Choroid plexus epithelial cell (primary cell): ENCODE results near the gene CDYL2.

ENCODE experiments used
- DNase-seq: peaks from one replicate; pipeline ENCODE4 v3.0.0-alpha.2; 2010; ENCODE audit warnings: low read depth
- H3K4me3 ChIP-seq: 2 replicates; pipeline ENCODE4 v1.5.1; 2011; ENCODE audit warnings: low read depth, mild to moderate bottlenecking, control low read depth, low read length, moderate library complexity
- TF ChIP-seq, protein P1 (sequence below): conservative IDR thresholded peaks from 2 replicates; pipeline ENCODE4 v1.5.1; 2011; ENCODE audit warnings: low read depth, mild to moderate bottlenecking, control low read depth, inconsistent platforms, low read length, moderate library complexity

Gene CDYL2

DNA sequence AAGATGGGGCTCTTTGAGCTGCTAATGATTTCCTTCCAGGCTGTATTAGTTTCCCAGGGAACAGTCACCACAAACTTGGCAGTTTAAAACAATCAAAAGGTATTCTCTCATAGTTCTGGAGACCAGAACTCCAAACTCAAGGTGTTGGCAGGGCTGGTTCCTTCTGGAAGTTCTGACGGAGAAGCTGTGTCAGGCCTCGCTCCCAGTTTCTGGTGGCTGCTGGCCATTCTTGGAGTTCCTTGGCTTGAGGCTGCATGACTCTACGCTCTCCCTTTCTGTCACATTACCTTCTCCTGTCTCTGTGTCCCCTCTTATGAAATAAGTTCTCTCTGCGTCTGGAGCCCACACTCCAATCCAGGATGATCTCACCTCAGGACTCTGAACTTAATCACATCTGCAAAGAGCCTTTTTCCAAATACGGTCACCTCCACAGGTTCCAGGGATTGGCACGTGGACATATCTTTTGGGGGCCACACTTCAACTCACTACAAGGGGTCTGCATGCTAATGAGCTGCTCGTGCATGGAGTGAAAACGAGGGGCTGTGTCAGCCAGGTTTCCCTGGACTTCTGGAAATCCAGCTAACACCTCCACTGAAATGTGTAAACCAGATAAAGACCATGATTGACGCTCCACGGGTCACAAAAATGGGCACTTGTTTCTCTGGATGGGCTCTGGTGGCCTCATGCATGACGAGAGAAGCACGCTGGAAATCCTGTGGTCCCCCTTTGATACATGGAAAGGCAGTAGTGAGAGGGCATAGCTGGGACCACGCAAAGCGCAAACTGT lies 185.3 kb downstream of the CDYL2 start:
- TF ChIP-seq, protein P1, sequence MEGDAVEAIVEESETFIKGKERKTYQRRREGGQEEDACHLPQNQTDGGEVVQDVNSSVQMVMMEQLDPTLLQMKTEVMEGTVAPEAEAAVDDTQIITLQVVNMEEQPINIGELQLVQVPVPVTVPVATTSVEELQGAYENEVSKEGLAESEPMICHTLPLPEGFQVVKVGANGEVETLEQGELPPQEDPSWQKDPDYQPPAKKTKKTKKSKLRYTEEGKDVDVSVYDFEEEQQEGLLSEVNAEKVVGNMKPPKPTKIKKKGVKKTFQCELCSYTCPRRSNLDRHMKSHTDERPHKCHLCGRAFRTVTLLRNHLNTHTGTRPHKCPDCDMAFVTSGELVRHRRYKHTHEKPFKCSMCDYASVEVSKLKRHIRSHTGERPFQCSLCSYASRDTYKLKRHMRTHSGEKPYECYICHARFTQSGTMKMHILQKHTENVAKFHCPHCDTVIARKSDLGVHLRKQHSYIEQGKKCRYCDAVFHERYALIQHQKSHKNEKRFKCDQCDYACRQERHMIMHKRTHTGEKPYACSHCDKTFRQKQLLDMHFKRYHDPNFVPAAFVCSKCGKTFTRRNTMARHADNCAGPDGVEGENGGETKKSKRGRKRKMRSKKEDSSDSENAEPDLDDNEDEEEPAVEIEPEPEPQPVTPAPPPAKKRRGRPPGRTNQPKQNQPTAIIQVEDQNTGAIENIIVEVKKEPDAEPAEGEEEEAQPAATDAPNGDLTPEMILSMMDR, result no peak
- H3K4me3 ChIP-seq, result no peak overlapping the region
- DNase-seq, result no peak

DNA sequence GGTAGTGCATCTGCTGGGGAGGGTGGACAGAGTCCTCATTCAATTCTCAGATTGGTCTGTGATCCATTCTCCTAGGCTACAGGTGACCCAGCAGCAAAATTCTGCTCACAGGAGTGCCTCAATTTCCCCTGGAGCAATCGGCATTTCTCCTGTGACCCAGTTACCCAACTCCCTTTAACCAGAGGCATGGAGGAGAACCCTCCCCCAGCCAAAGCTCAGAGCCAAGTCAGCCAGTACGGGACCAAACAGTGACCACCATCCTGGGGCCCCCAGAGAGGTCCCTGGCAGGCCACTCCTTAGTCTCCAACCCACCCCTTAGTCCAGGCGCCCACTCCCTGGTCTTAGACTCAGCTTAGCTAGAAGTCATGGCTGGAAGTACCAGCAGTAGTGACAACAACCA lies 188.0 kb downstream of the CDYL2 start:
- no peak overlapping the region for H3K4me3 ChIP-seq
- TF ChIP-seq, protein P1, result no peak
- no peak for DNase-seq

DNA sequence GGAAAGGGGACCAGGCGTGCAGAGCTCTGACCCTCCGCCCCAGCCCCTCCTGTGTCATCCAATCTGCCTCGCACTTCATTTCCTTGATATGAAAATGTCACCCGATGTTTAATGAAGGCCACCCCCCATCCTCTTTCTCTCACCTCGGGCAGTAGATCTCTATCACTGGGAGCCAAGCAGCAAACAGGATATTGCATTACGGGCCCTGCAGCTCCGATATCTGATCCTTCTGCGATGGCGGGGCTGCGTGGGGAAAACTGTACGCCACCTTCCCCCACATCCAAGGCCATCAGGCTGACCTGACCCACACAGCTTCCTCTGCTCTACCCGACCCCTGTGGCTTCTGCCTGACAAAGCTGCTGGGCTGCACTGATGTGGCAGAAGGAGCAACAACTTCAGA lies 188.7 kb downstream of the CDYL2 start:
- H3K4me3 ChIP-seq, result no peak overlapping the region
- no peak for DNase-seq
- TF ChIP-seq, protein P1, result no peak

DNA sequence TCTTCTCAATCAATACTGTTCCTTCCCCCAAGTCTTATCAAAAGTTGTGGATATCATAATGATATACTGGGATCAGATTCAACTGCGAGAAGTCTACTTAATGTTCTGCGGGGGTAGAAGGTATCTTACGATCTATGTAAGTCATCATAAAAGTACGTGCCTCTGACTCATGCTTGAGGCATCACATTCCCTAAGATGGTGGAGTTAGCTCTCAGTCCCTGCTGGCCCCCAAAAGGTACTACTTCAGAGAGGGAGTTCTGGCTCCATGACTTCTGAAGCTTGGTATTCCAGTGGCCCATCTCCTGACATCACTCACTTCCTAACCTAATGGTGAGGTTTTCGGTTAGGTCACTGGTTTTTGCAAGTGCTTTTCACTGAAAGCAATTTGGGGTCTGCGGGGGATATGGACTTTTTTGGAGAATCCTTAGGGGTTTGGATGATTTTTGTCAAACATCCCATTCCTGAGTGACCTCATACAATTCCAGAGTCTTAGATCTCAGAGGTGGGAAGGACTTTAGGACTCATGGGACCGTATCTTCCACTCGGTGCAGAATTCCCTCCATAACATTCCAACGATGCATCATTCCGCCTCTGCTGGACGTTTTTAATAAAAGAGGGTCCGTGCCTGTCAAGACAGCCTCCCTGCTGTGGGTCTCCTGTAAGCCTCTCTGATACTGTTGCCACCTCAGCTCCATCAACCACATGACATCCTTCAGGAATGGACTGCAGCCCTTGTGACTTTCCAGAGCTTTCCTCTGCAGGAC lies 189.3 kb downstream of the CDYL2 start:
- TF ChIP-seq, protein P1, result peak; percentile 41

DNA sequence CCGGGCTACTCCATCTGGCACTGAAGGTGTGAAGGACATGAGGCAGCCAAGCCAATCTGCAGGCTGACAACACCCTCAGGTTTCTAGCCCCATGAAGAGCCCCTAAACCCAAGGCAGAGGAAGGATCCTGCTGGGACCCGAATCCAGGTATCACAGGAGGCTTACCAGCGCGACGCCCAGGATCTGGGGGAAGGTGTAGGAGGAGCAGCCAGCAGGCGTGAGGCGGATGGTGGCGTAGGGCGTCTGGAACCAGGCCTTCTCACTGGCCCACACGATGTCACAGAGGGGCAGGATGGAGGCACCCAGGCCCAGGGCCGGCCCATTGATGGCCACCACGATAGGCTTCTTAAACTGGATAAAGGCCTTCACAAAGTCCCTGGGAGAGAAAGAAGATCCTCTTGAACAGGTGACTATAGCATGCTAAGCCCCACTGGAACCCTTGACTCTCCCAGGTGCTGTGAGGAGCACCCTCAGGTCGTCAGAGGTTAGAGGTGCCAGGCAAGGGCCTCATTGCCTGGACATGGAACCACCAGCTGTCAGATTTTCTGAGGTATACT lies 191.9 kb downstream of the CDYL2 start:
- TF ChIP-seq, protein P1, result no peak
- no peak for DNase-seq
- no peak overlapping the region for H3K4me3 ChIP-seq

More for the DNA sequence above, 189.3 kb downstream of the CDYL2 start:
- peak; percentile 91 for DNase-seq
- no peak overlapping the region for H3K4me3 ChIP-seq

- no peak for DNase-seq
- no peak overlapping the region for H3K4me3 ChIP-seq
- TF ChIP-seq, protein P1, result no peak
These were observed 192.5 kb downstream of the CDYL2 start for GRCh38 chr16:80611930-80612327.
